ENCODE data around the gene ZC3H18. TPM values are rescaled to one million over a fixed set of nuclear protein-coding genes. Genes with fewer than 3 reads are reported as not detected.

Gene ZC3H18
- total RNA-seq, 1 donor from 2014 or later = 6.3 TPM

GRCh38 chr16:88580371-88580770 lies 10.2 kb downstream of the ZC3H18 start:
- DNase-seq (ENCODE audit: low spot score) = no peak

- DNase-seq (ENCODE audit: low spot score) = no peak
These were observed 10.8 kb downstream of the ZC3H18 start for GRCh38 chr16:88581033-88581432.

- no peak for DNase-seq (ENCODE audit: low spot score)
These were observed 12.8 kb downstream of the ZC3H18 start for GRCh38 chr16:88582912-88583575.

DNA sequence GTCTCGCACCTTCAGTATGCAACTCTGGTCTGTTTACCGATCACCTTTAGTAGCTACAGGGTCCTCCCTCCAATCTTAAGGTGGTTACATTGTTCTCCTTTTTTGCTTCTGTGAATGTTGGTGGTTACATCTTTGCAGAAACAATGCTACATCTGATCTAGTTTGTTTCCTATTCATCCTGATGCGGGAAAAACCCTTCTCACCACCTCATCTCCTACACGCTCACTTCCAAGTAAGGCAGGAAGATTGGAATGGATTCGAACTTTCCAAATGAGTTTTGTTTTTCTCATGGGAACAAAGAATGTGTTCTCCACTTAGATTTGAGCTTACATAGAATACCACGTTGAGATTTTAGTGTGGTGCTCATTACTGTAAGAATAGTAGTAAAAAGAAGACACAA lies 14.5 kb downstream of the ZC3H18 start:
- DNase-seq (ENCODE audit: low spot score) = no peak

- DNase-seq (ENCODE audit: low spot score) = no peak
These were observed 15.1 kb downstream of the ZC3H18 start for GRCh38 chr16:88585269-88585668.

DNA sequence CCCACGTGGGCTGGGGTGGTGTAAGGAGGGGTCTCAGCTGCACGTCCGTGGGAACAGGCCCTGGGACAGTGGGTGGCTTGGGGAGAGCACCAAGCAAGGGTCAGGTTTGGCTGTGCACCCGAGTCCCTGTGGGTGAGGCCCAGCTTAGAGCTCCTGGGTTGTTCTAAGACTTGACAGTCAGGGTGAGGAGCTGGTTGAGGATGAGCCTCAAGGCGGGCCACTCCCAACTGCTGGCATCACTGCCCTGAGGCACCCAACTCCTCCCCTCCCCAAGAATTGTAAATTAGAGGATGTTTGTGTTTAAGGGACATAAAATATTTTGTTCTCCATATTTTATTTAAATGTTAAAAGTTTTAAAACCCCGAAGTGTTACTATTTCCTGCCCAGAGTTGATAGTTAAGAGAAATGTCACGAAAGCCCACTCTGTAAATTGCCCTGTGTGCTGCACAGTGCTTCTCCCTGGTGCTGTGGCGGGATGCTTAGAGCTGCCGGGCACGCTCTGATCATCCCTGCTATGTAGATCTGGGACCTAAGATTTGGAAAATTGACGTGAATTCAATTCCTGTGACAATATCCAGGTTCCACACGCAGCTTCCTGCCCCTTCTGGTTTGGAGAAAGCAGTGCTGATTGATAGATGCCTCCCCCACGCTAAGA lies 15.9 kb downstream of the ZC3H18 start:
- no peak for DNase-seq (ENCODE audit: low spot score)

GRCh38 chr16:88588148-88588547 lies 17.9 kb downstream of the ZC3H18 start:
- no peak for DNase-seq (ENCODE audit: low spot score)

DNA sequence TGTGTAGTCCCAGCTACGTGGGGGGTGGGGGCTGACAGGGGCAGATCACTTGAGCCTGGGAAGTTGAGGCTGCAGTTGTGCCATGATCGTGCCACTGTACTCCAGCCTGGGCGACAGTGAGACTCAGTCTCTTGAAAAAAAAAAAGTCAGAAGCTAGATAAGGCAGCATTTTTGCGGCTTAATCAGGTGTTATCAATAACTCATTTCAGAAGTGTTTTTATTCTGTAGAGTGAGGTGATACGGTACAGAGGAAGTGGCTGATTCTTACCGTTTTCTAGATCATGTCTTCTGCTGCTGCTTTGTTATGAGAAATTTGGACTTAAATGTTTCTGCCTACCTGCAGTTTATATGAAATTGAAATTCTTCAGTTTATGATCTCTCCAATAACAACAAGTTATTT lies 18.6 kb downstream of the ZC3H18 start:
- no peak for DNase-seq (ENCODE audit: low spot score)

DNA sequence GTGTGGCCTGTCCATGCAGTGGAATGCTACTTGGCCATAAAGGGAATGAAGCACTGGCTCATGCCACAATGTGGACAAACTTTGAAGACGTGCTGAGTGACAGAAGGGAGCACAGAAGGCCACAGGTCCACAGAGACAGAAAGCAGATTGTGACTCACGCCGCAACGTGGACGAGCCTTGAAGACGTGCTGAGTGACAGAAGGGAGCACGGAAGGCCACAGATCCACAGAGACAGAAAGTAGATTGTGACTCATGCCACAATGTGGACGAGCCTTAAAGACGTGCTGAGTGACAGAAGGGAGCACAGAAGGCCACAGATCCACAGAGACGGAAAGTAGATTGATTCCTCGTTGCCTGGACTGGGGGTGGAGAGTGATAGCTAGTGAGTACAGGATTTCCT lies 19.2 kb downstream of the ZC3H18 start:
- DNase-seq (ENCODE audit: low spot score) = no peak

- DNase-seq (ENCODE audit: low spot score) = peak; percentile 42
These were observed 21.4 kb downstream of the ZC3H18 start for GRCh38 chr16:88591577-88592021.

DNA sequence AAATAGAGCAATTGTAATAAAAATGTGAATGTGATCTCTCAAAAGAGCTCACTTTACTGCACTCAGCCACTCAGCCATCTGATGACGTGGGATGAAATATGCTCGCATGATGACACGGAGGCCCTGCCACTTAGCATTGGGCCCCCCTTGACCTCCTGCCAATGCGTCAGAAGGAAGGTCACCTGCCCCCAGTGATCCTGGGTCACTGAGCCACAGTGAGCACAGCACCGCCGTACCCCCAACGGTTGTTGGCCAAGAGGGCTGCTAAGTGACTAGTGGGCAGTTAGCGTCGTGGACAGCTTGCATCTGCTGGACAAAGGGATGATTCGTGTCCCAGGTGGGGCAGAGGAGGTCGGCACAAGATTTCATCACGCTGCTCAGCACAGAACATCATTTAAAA lies 22.9 kb downstream of the ZC3H18 start:
- no peak for DNase-seq (ENCODE audit: low spot score)

DNA sequence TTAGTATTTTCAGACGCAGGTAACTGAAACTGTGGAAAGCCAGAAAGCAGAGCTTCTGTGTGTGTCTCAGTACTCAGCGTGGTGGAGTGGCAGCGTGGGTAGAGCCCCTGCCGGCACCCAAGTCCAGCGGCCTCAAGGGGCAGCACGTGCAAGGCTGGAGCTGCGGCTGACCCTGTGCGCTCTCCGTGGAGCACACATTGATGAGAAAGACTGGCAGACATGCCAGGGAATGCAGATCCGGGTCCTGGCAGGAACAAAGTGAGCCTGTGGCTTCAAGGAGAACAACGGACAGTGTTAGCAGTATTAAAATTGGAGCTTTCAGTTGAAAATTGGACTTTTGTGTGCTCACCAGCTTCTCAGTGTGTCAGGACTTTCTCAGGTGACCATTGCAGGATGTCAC lies 23.3 kb downstream of the ZC3H18 start:
- no peak for DNase-seq (ENCODE audit: low spot score)

DNA sequence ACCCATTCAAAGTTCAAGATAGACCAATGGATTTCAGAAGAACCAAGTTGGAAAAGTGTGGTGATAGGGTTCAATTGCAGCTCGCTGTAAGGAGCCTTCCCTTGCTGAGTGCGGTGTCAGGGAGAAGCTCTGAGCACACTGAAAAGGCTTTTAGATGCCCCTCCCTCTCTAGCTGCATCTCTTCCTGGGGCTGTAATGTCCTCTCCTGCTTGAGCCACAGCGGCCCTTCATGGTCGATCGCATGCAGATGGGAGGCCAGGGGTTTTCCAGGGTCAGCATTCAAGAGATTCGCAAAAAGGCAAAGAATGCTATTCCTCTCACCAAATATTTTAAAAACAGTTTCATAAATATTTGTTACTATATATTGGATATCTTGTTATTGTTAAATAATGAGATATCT lies 23.7 kb downstream of the ZC3H18 start:
- no peak for DNase-seq (ENCODE audit: low spot score)

- no peak for DNase-seq (ENCODE audit: low spot score)
These were observed 24.9 kb downstream of the ZC3H18 start for GRCh38 chr16:88595101-88595500.

- DNase-seq (ENCODE audit: low spot score) = no peak
These were observed 25.7 kb downstream of the ZC3H18 start for GRCh38 chr16:88595921-88596320.

DNA sequence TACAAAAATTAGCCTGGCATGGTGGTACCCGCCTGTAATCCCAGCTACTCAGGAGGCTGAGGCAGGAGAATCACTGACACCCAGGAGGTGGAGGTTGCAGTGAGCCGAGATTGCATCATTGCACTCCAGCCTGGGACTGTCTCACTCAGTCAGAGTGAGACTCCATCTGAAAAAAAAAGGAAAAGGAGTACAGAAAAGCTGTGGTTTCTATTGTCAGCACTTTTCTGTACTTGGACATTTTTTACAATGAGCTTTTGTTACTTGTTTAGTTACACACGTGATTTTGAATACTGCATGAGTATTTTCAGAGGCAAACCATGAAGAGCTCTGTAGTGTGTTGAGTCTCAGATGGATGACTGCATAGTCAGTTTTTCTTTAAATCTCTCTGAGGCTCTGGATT lies 26.3 kb downstream of the ZC3H18 start:
- peak; percentile 7 for DNase-seq (ENCODE audit: low spot score)

DNA sequence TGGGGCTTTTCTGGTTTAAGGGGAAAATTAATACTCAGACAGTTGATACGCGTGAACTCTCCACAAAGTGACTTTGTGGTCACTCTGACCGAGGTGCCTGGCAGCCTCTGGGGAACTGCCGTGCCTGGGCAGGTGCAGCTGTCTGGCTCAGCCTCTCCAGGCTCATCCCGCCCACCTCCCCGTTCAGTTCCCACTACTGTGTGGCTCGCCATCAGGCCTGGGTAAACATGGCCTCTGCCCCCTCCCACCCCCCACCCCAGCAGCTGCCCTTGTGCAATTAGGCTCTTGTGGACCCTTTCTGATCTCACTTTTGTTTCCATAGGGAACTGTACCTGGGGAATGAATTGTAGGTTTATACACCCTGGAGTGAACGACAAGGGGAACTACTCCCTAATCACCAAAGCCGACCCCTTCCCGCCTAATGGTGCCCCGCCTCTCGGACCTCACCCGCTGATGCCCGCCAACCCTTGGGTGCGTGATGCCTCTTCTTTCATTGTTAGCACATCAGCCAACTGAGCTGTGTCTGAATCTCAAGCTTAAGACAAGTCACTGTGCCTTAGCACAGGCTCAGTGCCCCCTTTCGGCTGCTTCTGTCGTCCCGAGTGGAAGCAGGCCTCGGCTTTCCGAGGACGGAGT lies 27.8 kb downstream of the ZC3H18 start:
- DNase-seq (ENCODE audit: low spot score) = no peak

DNA sequence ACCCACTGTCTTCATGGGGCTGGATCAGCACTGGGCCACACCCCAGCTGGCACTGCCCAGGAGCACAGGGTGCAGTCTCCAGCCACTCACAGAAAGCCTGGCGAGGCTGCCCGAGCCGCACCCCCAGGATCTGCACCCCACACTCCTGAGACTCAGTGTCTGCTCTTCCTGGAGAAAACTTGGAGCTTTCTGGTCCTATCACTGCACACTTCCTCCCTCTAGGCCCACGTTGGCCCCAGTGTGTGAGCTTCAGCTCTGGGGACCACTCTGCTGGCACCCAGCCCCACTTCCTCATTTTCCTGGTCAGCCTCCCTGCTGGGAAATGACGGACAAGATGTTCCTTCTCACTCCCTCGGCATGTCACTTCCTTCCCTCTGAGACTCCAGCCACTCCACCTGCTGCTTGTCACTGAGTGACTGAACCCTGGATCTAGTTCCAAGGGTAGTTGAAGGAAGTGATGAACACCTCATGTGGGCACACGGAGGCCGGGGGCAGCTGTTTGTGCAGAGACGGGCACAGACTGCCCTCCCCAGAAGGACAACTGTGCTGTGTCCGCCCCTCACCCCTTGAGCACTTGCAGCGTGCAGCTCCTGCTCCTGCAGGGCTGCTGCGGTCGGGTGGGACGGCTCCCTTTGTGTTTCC lies 29.0 kb downstream of the ZC3H18 start:
- peak; percentile 44 for DNase-seq (ENCODE audit: low spot score)

GRCh38 chr16:88599825-88600538 lies 29.8 kb downstream of the ZC3H18 start:
- no peak for DNase-seq (ENCODE audit: low spot score)

DNA sequence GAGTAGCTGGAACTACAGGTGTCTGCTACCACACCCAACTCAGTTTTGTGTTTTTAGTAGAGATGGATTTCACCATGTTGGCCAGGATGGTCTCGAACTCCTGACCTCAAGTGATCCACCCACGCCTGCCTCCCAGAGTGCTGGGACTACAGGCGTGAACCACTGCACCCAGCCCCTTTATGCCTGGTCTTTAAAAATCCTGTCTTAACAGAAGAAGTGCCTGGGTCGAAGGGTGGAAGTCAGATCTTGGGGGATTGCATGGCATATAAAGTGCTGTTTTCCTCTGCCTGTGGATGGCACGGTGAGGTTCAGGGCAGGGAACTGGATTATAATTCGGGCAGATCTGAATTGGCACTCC lies 30.3 kb downstream of the ZC3H18 start:
- DNase-seq (ENCODE audit: low spot score) = no peak

GRCh38 chr16:88601313-88602036 lies 31.3 kb downstream of the ZC3H18 start:
- DNase-seq (ENCODE audit: low spot score) = no peak
